Measurements from ENCODE around the gene CCNY.

DNA sequence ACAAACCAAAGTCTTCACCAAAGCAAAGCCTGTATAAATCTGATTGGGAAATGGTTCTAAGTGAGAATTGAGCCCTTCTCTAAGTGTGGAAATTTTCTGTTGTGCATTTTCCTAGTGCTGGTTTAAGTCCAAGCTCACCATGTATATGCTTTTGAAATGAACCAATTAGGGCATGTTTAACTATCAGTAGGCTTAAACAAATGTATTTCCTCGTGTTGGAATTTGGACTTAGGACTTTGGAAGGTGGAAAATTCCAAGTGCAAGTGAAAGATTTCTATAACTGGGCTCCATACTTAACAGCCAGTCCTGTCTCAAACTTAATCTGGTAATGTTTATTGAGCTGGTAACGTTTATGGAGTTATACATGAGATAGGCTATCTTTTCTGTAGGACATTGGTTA, 28.5 kb downstream of the CCNY start:
- TF ChIP-seq EZH2 (IDR thresholded peaks at IDR 0.05): no peak
- TF ChIP-seq POLR2AphosphoS5 (IDR thresholded peaks at IDR 0.05; ENCODE audit: borderline replicate concordance, low read depth, low read length): no peak
- TF ChIP-seq FOXP2 (optimal IDR thresholded peaks at IDR 0.05; ENCODE audit: control extremely low read depth, extremely low read length, insufficient read depth): no peak
